Stimulated activated CD4-positive, alpha-beta T cell treated with anti-CD3 and anti-CD28 coated beads, Interleukin-1b, Interleukin-23, amount 100 ng/mL, for 4 hours (primary cell): Measurements from ENCODE around the gene CXorf66.
"Not testable (repeated sequence)": the region's sequence is repeated elsewhere in the genome, so short reads cannot be mapped to it uniquely, and the experiment has no call there.

Experiments used
- DNase-seq, 2 donors: peaks; one replicate each; pipeline ENCODE4 v3.0.0-alpha.2; 2020; ENCODE audit warnings: low read depth in 2 of 2

CXorf66 gene

DNA sequence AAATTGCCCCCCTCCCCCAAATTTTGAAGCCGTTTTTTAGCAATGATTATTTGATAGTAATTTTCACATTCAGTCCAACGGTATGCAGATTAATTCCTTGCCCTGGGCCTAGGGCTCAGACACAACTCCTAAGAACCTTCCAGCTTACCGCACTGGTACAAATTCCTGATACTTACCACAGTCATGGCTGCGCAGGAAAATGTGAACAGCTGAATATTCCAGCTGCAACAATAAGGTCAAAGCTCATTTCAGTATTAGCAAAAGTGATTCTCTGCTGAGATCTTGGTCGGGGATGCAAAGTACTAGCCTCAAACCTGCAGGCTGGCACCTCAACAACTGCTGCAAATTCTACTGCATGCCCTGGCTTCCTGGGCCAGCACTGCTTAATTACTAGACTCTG lies 35.4 kb downstream of the CXorf66 start:
- DNase-seq = no peak

GRCh38 chrX:139924696-139925095 lies 40.6 kb downstream of the CXorf66 start:
- no peak for DNase-seq

GRCh38 chrX:139924069-139924695 lies 41.1 kb downstream of the CXorf66 start:
- DNase-seq = no peak

DNA sequence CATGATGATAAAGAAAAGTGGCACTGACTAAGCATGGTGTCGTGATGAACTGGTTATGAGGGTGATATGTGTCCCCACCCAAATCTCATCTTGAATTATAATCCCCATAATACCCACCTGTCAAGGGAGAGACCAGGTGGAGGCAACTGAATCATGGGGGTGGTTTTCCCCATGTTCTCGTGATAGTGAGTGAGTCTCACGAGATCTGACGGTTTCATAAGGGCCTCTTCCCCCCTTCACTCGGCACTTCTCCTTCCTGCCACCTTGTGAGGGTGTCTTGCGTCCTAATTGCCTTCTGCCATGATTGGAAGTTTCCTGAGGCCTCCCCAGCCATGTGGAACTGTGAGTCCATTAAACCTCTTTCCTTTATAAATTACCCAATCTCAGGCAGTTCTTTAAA lies 44.2 kb downstream of the CXorf66 start:
- not testable (repeated sequence) for DNase-seq

GRCh38 chrX:139920316-139920715 lies 45.0 kb downstream of the CXorf66 start:
- no peak for DNase-seq

- no peak for DNase-seq
Measured at GRCh38 chrX:139914421-139914820, 50.9 kb downstream of the CXorf66 start.

- no peak for DNase-seq
Measured at GRCh38 chrX:139909712-139910111, 55.6 kb downstream of the CXorf66 start.

GRCh38 chrX:139907078-139907477 lies 58.2 kb downstream of the CXorf66 start:
- no peak for DNase-seq

DNA sequence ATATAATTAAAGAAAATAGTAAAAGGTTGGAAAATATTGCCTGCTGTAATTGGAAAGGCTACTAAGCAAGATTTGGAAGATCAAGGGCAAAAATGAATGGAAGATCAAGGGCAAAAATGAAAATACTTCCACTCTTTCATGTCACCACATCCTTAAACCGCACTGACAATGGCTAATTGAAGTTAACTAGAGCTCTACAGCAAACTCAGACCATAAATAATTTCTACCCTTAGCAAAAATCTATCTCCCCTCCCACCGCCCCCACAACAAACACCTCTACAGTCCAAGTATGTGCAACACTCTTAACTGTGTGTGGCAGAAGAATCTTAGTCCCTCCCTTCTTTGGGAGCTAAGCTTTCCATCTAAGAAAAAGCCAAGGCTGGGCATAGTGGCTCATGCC lies 59.6 kb downstream of the CXorf66 start:
- DNase-seq = no peak
